Stimulated activated CD4-positive, alpha-beta T cell treated with anti-CD3 and anti-CD28 coated beads, Interleukin-4, amount 100 ng/mL, for 48 hours (primary cell): ENCODE results near the gene PLSCR3.

Source experiments
- DNase-seq, 2 donors: peaks; one replicate each; pipeline ENCODE4 v3.0.0-alpha.2; 2020; ENCODE audit warnings: low read depth in 2 of 2

Gene PLSCR3

DNA sequence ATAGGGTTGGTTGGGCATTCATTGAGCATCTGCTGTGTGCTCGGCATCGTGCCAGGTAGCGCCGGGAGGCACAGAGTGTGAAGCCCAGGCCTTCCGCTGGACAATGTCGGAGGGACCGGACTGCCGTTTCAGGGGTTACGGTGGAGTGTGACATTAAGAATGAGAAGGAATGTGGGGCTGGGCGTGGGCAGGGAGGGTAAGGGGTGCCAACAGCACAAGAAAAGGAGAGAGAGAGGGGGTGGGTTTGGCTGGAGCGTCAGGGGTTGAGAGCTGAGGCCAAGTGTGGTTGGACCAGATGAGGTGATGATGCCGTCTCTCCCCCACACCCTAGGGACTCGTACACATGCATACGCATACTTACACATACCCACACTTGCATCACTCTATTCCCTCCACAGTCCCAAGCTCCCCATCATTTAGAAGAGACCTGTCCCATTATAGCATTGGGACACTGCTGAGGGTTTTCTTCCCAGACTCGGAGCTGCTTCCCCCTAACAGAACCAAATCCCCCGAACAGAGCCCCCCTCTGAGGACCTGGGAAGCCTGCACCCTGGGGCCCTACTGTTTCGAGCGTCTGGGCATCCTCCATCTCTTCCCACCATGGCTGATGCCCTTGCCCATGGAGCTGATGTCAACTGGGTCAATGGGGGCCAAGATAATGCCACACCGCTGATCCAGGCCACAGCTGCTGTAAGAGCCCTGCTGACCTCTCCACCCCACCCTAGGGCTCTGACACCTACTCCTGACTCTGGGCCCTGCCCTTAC lies 45.7 kb downstream of the PLSCR3 start:
- no peak for DNase-seq

DNA sequence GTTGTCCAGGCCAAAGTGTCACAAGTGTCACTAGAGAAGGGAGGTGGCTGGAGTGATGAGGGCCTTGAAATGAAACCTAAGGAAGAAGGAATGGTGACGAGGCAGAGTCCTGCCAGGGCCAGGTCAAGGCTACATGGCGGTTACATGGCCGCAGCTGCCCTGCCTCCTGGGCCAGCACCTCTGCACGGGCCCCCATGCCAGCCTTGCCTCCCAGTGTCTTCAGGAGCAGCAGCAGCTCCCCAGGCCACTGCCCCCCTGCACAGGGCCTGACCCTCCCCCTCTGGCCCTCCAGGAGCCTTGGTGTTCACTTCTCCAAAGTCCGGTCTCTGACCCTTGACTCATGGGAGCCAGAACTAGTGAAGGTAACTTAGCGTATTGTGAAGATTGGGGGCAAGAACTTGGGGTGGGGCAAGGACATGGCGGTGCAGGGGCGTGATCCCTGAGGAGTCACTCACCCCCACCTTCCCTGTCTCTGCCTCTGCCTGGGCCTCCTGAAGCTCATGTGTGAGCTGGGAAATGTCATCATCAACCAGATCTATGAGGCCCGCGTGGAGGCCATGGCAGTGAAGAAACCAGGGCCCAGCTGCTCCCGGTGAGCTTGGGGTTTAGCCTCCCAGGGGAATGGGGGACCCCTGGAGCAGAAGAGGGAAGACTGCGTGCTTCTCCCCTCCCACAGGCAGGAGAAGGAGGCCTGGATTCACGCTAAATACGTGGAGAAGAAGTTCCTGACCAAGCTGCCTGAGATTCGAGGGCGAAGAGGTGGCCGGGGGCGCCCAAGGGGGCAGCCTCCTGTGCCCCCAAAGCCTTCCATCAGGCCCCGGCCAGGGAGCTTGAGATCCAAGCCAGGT lies 46.5 kb downstream of the PLSCR3 start:
- DNase-seq, result no peak

DNA sequence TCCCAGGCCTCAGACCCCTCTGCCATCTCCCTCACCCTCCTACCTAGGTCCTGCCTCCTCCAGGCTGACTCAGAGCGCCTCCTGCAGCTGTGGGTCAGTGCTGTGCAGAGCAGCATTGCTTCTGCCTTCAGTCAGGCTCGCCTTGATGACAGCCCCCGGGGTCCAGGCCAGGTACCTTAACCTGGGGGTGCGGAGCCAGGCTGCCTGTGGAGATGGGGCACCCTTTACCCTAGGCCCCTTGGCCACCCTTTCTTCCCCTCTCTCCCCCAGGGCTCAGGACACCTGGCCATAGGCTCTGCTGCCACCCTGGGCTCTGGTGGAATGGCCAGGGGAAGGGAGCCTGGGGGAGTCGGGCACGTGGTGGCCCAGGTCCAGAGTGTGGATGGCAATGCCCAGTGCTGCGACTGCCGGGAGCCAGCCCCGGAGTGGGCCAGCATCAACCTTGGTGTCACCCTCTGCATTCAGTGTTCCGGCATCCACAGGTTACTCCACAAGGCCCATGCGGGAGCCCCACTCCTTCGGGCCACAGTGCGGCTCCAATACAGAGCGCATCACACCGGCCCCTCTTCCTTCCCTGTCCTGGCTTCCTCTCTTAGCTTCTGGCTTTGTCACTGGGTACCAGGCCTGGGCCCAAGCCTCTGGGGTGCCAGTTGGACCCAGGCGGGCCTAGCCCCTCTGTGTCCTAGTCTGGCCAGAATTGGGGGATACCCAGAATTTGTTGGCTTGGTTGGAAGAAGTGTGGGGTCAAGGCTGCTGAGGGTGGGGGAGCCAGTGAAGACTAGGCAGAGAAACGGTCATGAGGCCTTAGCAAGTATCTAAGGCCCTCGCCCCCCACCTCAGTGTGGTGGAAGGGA lies 47.3 kb downstream of the PLSCR3 start:
- no peak for DNase-seq

DNA sequence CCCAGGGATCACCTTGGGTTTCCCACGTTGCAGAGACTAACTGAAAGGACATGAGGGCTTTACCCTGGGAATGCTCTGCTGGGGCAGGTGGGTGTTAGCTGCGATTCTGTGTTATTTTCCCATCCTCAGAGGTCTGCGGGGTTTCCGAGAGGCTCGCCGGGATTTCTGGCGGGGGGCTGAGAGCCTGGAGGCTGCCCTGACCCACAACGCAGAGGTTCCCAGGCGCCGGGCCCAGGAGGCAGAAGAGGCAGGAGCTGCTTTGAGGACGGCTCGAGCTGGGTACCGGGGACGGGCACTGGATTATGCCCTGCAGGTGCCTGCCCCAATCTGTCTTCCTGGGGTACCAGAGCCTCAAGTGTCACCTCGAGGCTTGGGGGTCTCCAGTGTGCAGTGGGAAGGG lies 51.1 kb downstream of the PLSCR3 start:
- no peak for DNase-seq

- no peak for DNase-seq
Measured at GRCh38 chr17:7341842-7342241, 52.5 kb downstream of the PLSCR3 start.

GRCh38 chr17:7340179-7340578 lies 54.1 kb downstream of the PLSCR3 start:
- no peak for DNase-seq
